GM21360 (cell line): ENCODE data around the gene EXOSC10.

Experiments used
- ATAC-seq: cut with Tn5 transposase; IDR thresholded peaks from one replicate; pipeline ENCODE4 v1.9.1; 2021; ENCODE audit warnings: mild to moderate bottlenecking, moderate library complexity; ENCODE audit not compliant: unreplicated experiment

The EXOSC10 gene

DNA sequence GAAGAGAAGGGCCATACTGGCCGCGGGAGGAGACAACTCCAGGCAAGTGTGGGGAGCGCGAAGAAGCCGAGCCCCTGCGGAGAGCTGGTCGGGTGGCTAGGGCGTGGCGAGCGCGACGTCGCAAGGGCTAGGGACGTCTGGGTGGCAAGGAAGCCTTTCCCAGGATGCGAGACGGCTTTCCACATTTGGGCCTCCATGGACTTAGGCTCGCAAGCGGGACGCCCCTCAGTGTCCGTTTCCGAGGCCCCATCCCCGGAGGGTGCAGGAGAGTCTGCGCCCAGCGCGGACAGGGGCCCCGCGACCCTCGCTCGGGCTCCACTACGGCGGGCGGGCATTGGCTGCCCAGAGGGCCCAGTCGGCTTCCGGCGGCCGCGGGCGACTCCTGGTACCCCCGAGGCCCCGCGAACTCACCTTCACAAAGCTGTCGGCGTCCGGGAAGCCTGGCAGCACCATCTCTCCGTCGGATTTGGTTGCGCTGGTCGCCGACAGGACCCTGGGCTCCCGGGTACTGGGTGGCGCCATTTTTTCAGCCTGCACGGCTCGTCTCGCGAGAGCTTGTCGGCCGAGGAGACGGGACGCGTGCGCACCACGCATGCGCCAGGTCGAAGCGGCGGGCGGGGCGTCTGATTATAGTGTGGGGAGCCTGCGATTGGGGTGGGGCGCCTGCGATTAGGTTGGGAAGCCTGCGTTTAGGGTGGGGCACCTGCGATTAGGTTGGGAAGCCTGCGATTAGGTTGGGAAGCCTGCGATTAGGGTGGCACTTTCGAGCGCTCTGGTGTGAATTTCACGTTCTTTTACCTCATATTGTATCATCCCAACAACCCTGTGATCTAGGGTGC, at the start of gene EXOSC10:
TSS of gene EXOSC10 (minus strand) at position 560 of the 839 bp plus-strand sequence. CDS start at position 522, 38 bp downstream.
- peak; percentile 91 for ATAC-seq

DNA sequence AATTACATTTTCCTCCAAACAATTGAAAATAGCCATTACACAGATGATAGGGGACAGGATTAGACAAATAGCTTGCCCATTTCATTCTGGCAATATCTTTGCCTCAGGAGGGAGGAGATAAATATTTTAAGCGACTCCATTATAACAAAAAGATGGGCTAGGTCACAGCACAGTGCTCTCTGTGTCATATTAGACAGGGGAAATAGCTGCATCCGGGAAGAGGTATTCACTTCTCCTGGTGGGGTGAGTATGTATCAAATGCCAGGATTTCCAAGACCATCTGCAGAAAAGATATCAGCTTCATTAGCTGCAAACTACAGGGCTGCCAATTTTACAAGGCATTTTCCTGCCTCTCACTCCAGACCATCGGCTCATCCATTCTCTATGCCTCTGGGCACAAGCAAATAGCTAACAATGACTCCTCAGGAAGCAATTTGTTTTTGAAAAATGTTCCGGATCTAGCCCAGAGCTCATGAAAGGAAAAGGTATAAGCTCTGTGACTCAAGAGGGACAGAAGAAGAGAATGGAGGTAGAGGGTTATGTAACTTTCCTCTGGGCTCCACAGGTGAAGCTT, 47.6 kb upstream of the EXOSC10 start:
- no peak for ATAC-seq

DNA sequence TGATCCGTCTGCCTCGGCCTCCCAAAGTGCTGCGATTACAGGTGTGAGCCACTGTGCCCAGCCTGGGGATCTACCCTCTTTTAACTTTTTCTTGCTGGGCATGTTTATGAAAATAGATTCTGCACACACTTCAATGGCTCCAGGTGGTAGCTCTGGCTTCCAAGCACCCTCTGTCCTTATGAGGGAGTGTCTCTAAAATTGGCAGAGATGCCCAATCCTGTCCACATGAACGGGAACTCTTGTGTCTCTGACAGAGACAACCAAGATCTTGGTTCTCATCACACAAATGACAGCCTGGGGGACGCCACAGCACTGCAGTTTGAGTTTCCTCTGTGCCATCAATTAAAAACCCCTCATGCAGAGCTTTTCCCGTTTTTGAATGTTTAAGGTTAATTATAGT, 46.1 kb upstream of the EXOSC10 start:
- no peak for ATAC-seq

DNA sequence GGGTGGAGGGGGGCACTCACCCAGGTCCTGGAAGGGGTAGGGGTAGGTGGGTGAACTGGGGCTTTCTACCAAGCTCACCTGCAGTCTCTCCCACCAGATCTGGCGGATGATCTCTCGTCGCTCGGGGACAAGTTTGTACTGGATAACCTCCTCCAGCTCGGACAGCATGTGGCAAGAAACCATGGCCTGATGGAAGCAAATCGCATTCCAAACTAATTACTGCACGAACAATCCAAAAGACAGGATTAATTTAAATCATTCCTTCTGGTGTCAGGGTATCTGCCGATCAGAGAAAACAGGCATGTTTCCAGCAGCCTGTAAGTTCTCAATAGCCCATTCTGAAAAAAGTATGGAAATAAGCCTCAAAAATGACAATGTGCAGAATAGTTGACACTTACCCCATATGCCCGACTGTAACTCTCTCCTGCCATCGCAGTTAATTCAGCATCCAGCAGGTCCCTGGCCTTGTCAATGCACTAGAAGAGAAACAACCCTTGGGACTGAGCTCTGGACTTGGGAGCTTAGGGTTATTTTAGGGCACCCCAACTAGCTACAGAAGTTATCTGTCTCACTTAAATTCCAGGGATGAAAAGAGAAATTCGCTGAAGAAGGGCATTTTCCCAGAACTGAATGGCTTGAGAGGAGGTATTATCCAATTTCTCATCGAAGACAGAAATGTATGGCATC, 45.0 kb upstream of the EXOSC10 start:
- no peak for ATAC-seq

DNA sequence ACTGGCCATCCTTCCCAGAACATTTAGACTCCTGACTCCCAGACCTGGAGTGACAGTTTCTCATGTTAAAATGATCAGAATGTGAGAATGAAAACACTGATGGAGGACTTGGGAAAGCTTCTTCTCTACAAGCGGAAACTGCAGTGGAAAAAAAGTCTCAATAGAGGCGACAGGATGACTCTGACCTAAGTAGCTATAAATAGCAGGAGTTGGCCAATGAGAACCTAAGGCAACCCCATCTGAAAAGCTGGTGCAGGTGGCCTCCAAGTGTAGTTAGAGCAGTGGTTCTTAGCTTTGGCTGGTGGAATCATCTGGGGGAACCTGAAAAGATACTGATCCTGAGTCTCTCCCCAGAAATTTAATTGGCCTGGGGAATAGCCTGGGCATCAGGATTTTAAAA, 44.2 kb upstream of the EXOSC10 start:
- no peak for ATAC-seq

DNA sequence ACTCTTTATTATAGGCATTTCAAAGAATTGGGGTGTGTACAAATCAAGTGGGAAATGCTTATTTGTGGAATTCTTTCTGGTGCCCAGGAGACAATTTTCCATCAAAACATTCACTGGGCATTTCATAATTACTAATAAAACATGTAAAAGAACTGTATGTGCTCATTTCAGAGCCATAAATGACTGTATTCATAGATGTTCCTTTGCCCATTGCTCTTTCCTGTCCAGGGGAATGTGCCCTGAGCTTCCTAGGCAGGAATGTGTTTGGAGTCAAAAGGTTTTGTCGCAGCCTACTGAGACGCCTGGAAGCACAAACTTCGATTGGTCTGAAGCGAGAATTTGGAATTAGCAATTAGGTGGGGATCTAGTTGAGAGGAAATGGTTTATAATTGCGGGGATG, 43.7 kb upstream of the EXOSC10 start:
- ATAC-seq = no peak

DNA sequence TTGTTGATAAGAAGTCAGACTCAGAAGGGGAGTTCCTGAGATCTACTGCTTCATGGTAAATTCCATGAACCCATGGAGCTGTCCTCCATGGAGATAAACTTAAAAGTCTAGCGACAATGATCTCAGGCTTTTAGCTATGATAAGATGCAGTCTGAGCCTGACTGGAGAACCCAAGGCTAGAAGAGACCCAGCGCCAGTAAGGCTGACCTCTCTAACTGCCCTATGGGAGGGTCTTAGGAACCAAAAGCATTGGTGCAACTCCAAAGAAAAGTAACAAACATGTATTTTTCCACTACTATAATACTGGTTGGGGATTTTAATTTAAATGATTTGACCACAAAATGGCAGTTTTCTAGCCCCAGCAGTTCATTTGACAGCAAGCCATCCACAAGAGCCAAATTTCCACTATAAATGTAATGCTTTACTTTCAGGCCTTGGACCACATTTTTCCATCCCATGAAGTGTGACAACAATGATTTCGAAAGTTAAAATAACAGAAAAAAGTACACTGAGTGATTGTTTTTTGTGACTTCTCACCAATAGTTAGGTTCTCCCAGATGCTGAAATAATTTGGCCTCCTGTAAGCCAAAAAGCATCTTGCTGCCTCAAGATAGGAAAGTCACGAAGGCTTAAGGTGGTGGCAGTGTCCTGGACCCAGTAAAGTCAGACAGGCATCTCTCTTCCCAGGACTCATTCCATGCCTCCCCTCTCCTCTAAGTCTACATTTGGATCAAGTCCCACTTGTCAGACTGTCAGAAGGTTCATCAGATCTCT, 43.1 kb upstream of the EXOSC10 start:
- ATAC-seq = no peak

DNA sequence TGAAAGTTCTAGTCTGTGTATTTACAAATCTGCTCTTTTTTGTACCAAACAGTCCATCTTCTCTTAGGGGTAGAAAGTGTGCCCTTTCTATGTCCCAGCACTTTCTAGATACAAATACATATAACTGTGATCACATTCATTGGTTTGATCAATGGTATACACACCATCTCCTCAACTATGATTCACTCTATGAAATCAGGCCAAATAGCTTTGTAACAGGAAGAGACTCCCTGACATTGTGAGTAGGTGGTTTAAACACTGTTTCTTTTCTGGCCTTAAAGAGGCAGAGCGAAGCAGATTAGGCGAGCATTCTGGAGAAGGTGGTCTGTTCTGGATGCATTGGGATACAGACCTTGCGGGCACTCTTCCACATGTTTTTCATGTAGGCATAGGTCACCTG, 39.3 kb upstream of the EXOSC10 start:
- no peak for ATAC-seq

DNA sequence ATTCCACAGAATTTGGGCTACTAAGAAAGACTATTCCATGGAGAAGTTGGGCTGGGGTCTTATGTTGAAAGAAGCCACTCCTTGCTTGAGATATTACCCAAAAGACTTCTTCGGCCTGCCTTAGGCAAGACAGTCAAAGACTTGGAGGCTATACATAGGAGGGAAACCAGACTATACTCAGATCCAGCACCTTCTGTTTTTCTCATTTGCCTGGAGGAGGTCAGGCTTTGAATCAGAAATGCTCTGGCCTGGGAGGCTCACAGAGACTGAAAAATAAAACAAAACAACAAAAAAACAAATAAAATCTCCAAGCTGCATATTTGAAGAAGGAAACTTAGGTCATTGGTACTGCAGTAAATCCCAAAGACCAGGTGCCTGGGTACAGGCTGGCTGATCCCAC, 38.4 kb upstream of the EXOSC10 start:
- no peak for ATAC-seq

DNA sequence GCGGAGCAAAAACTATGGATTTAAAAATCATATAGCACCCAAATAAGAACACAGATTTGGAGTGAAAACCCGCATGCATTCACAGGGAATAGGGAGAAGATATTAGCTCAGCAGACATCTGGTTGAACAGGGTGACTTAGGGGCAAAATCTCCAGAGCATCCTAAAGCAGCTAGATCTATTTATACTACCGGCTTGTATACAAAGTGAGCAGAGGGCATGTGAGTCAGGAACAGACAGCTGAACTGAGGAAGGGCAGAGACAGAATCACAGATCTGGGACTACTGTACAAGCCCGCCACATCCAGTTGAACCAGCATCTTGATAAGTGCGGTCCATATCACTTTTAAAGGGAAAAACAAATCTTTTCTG, 35.2 kb upstream of the EXOSC10 start:
- no peak for ATAC-seq

DNA sequence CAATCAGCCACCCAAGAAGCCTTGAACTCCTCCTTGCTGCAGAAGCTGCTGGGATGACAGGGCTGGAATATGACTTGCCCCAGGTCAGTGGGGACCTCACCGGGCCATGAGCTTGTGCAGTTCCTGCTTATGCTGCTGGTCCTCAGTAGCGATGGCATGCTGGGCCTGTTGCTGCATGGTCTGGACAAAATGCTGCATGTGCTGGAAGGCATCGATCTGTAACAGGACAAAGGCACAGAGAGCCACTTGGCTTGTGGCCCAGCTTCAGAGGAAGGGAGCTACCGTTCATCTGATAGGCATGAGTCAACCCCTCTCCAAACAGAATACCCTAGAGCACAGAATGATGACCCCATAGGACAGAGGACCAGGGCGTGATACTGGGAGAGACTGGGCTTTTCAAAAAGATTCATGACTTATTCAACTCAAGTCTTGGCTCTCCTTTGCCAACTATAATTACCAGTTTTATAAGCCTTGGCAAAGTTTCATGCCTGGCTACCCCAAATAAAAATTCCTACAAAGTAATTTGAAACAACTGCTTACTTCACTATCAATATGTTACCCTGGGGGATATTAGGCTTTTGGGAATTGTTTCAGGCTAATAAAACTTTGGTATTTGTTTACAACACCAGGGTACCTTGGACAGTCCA, 34.7 kb upstream of the EXOSC10 start:
- ATAC-seq = no peak

DNA sequence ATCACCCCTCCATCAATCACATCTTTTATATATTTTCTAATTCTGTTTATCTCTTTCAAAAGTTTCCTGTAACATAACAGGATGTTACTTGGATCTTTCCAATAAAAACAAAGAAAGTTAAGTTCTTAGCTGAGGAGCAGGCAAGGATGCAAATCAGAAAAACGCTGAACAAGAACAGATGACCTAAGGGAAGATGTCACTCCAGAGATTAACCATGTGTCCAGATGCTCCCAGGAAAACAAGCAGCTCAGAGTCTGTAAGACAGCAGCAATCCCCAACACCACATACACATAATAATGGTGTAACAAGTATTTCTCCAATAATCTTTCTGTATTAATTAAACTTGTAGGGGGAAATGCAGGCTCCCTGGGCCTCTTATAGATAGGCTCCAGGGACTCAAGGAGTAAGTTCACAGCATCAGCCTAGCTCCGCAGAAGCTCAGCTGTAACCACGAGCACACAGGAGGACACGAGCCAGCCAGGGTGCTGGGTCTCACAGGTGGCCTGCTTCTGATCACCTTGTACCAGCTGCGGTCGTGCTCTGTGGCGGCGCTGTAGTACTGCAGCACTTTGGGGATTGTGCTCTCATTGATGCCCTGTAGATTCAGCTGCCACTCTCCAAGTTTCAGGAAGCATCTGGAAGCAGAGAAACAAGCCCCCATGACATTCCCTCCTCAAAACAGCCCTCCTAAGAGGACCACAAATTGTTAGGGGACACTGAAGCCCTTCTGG, 33.1 kb upstream of the EXOSC10 start:
- ATAC-seq = no peak

DNA sequence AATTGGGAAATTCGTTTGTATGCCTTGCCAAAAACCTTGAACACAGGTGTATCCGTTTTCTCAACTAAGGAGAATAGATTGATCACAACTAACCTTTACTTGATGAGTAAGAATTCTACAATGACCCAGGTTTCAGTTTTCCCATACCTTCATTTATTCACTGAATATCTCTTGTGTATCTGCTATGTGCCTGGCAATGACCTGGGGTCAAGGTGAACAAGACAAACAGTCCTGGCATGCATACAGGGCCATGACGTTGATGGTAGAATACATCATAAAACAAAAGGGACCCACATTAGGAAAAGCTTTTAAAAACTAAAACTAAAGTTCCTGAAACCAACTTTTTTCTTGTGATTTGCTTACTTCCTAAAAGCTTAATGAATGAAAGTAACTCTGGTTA, 32.1 kb upstream of the EXOSC10 start:
- no peak for ATAC-seq

DNA sequence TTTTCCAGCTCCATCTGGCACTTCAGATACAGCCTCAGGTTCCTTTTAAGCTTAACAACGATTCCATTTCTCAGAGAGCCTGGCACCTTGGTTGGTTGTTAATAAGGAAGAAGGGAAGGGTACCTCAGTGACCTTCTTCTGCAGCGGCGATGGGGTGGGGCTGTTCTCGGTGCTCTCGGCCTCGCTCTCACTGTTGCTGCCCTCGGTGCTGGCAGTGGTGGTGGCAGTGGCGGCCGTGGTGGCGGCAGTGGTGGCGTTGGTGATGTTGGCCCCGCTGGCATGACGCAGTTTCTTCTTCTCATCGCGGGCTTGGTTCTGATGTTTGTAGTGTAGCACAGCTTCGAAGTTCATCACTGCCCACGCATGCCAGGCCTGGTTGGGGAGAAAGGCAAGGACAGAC, 30.7 kb upstream of the EXOSC10 start:
- ATAC-seq = no peak

DNA sequence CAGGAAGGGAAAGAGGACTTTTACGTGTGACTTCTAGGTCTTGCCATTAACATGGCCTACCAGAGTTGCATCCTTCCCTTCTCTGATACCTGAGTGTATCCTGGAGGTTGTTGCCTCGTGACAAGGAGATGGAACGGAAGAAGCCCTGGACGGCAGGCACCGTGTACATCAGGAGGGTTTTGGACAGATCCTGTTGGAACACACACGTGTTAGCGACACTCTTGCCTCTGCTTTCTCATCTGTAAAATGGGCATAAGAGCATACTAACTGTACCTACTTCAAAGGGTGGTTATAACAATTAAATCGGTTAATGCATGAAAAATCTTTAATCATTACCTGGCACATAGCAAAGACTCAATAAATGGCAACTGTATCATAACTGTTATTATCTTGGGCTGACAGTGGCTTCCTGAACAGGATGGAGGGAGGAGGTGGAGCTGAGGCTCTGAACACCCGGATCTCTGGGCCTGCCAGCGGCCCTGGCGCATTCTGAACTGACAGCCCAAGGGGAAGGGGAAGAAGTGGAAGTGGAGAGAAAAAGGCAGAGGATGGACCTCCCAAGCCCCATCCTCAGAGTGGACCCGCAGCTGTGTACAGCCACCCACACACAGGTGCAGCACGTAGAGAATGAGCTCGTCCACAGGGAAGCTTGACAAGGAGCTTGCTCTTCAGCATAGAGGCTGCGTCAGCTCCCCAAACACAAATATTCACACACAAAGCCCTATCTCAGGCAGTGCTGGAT, 30.2 kb upstream of the EXOSC10 start:
- no peak for ATAC-seq

DNA sequence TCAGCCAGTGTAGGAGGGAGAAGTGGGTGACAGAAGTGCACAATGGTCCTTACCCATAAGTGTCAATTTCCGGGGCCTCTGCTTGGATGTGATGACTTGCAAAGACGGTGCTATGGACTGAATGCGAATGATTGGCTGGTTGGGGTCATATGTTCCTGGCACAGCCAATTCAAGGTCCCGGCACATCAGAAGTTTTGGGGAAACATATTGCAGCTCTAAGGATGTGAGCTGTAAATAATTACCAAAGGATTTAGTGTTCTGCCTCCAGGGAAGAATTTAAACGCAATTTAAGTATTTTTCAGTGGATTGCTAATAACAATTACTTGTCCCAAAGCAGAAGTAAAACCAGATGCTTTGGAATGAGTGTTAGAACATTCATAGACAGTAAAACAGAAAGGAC, 26.9 kb upstream of the EXOSC10 start:
- ATAC-seq = no peak

DNA sequence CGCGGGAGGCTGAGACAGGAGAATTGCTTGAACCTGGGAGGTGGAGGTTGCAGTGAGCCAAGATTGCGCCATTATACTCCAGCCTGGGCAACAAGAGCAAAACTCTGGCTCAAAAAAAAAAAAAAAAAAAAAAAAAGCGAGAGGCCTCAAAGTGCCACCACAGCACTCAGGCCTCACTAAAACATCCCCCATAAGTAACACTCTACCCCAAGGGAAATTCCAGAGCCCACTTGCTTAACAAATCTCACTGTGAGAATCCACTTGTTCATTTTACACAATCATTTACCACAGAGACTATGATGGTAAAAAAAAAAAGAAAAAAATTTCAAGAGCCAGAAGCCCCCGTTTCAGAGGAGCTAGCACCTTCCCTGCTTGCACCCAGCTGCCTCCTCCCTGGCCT, 26.3 kb upstream of the EXOSC10 start:
- no peak for ATAC-seq

DNA sequence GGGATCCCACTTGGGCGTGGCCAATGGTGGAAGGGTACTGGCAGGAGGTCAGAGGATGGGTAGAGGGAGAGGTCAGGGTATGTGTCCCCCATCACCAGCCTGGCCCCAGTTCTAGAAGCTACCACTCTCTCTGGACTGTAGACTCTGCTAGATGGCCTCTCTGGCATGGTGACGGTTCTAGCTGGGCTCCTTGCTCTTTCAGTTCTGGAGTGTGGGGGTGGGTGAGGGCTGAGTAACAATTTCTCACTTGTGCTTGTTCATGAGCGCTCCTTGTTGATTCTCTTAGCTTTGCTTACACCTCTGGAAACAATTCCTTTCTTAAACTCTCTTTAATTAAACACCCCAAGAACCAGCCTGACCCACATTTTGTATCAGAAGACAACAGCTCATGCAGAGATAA, 25.3 kb upstream of the EXOSC10 start:
- ATAC-seq = no peak

DNA sequence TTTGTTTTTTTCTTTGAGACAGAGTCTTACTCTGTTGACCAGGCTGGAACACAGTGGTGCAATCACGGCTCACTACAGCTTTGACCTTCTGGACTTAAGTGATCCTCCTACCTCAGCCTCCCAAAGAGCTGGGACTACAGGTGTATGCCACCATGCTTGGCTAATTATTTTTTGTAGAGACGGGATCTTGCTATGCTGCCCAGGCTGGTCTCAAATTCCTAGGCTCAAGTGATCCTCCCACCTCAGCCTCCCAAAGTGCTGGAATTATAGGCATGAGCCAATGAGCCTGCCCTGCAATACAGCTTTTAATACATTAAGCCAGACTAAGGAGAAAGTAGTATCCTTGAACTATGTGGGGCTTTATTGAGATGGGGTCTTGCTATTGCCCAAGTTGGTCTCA, 16.6 kb upstream of the EXOSC10 start:
- no peak for ATAC-seq

DNA sequence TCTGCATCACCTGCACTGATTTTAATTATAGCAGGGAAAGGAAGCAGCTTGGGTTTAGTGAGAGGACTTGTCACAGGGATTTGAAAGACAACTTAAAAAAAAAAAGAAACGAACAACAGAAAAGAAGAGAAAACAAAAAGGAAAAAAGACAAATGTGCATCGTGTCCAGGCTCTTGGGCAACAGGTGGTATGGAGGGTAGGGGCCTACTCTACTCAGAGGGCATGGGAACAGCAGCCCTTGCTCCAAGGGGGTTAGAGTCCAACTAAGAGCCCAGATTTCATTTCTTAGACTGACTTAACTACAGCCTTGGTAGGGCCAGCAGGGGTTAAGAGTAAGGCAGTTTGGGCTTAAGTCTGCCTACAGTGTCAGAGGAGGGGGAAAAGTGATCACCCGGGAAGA, 15.3 kb upstream of the EXOSC10 start:
- ATAC-seq = no peak
